Lower leg skin (tissue), 4 donors: ENCODE data around the gene RASGEF1B. TPM values are rescaled to one million over a fixed set of nuclear protein-coding genes. Genes with fewer than 3 reads are reported as not detected.

Experiments
- DNase-seq, 2 donors: peaks; one replicate each; pipeline ENCODE4 v3.0.0-alpha.2; 2019; ENCODE audit warnings: low spot score in 2 of 2
- H3K4me3 ChIP-seq: fragments of 200-600 bp; sonication (generic); 2 replicates; pipeline ENCODE4 v1.5.1; 2017; ENCODE audit warnings: mild to moderate bottlenecking, low read depth; ENCODE audit not compliant: poor library complexity, severe bottlenecking
- POLR2A ChIP-seq, 2 donors: fragments of 450-650 bp; IDR thresholded peaks; one replicate each; pipeline ENCODE4 v1.6.1; 2016 to 2017; ENCODE audit warnings: antibody characterized with exemption in 2 of 2, mild to moderate bottlenecking in 1 of 2, moderate library complexity in 1 of 2
- WGBS, 2 donors: methylation state at CpG; one replicate each; pipeline ENCODE4 v1.1.5; 2018; 5-methylcytosine and 5-hydroxymethylcytosine counted together
- intact Hi-C: fragments of 100-400 bp; cut with DNase I; formaldehyde crosslinking; loops from one replicate; pipeline ENCODE4 v1.15.0; 2023; ENCODE audit warnings: low total_unique reads
- total RNA-seq, 4 donors: library from RNA; depleted of rRNA; stranded (reverse); fragments of >200 nt; gene quantifications; one replicate each; pipeline ENCODE4 v1.1.0, GENCODE V29; 2016
- TF ChIP-seq, protein P1 (sequence below), 3 donors: fragments of 450-650 bp; IDR thresholded peaks; one replicate each; pipeline ENCODE4 v1.5.1; 2016; ENCODE audit warnings: antibody characterized with exemption in 3 of 3, mild to moderate bottlenecking in 3 of 3, moderate library complexity in 2 of 3

RASGEF1B gene
- total RNA-seq, 4 donors from 2014 or later: 53.7 to 58.2 (median 57.6) TPM

DNA sequence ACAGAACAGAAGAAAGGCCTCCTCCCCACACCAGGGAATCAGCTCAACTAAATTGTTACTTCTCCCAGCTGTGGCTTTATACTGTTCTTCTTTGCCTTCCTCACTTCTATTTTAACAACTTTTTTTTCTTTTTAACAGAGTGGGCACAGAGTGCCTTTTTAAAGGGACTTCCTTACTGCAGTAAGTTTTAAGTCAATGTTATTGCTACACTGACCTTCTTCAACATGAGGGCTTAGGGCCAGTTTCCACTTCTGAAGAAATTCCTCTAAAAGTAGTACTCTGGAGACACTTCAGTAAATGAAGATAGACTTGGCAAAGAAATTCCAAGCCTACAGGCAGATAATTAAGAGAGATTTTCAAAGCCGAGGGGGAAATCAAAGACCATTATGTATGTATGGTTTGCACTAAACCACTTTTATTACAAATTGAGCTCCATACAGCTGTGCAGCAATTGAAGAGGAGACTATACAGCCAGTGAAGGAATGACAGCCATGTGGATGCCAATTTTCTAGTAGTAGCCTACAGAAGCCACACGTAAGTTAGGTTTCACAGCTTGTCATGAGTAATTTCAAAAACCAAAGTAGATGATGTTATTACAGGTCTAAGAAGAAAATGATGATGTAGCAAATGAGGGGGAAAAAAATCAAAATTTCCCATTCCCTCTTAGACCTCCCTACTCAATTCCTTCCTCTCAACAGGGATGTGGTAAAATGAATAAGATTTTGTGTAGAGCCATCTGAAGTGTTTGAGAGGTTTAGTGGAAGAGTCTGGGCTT lies 36.9 kb upstream of the RASGEF1B start:
- intact Hi-C loops: no loop called here
- DNase-seq: no peak

DNA sequence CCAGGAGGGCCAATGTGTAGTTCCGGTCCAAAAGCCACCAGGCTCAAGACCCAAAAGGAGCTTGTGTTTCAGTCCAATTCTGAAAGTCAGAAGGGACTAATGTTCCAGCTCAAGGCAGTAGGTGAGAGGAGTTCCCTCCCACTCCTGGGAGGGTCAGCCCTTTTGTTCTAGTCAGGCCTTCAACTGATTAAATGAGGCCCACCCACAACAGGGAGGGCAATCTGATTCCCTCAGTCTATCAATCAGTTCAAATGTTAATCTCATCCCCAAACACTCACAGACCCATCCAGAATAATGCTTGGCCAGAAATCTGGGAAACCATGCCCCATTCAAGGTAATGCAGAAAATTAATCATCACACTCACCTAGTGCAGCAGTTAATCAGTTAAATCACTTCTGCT lies 35.8 kb upstream of the RASGEF1B start:
- intact Hi-C loops: no loop called here

More for the DNA sequence above, 36.9 kb upstream of the RASGEF1B start:
- H3K4me3 ChIP-seq: no peak overlapping the region
- 65 to 75% methylated on average over 2 of the region's 2 CpGs for WGBS, 2 donors
- TF ChIP-seq, protein P1, sequence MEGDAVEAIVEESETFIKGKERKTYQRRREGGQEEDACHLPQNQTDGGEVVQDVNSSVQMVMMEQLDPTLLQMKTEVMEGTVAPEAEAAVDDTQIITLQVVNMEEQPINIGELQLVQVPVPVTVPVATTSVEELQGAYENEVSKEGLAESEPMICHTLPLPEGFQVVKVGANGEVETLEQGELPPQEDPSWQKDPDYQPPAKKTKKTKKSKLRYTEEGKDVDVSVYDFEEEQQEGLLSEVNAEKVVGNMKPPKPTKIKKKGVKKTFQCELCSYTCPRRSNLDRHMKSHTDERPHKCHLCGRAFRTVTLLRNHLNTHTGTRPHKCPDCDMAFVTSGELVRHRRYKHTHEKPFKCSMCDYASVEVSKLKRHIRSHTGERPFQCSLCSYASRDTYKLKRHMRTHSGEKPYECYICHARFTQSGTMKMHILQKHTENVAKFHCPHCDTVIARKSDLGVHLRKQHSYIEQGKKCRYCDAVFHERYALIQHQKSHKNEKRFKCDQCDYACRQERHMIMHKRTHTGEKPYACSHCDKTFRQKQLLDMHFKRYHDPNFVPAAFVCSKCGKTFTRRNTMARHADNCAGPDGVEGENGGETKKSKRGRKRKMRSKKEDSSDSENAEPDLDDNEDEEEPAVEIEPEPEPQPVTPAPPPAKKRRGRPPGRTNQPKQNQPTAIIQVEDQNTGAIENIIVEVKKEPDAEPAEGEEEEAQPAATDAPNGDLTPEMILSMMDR (IDR thresholded peaks at IDR 0.05): no peak
- no peak for TF ChIP-seq POLR2A (IDR thresholded peaks at IDR 0.05)

DNA sequence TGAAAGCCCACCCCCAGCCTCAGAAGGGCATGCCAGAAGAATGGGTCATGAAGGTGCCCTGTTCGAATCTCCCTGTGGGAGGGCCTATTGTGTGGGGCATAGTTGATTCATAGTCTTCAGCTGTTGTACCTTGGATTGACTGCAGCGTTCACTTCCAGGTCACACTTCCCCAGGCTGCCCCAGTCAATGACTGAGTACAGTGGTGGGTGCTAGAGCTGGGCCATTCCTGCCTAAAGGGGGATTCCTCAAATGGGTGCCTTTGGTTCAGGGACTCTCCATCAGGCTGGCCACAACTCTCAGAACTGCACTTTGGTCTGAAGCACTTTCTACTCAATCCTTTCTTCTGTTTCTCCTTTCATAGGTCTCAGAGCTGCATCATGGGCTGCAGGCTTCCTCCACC lies 35.0 kb upstream of the RASGEF1B start:
- no peak for DNase-seq
- TF ChIP-seq POLR2A (IDR thresholded peaks at IDR 0.05): no peak
- TF ChIP-seq, protein P1 (IDR thresholded peaks at IDR 0.05): no peak
- intact Hi-C loops: no loop called here
- WGBS, 2 donors: 89 to 91% methylated on average over 2 of the region's 2 CpGs
- H3K4me3 ChIP-seq: no peak overlapping the region

More for the DNA sequence above, 35.8 kb upstream of the RASGEF1B start:
- no peak for DNase-seq
- WGBS, 2 donors: 36 to 38% methylated on average over 1 of the region's 1 CpG
- H3K4me3 ChIP-seq: no peak overlapping the region
- TF ChIP-seq POLR2A (IDR thresholded peaks at IDR 0.05): no peak
- TF ChIP-seq, protein P1 (IDR thresholded peaks at IDR 0.05): no peak

DNA sequence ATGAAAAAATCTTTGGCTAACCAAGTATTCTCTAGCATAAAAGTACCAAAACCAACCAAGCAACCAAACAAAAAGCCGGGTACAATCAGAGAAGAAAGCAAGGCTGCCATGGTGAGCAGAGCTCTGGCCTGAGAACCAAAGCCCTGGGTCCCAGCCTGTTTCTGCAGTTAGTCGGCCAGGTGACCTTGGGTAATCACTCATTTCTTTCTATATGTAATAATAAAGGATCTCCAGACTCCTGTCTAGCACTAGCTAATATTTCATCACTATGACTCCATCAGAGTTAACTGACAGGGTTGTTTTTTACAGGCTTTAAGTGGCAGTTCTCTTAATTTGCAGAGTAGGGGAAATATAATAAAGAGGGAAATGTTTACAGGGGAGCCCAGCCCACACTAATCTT lies 34.0 kb upstream of the RASGEF1B start:
- DNase-seq: no peak
- 77 to 83% methylated on average over 2 of the region's 2 CpGs for WGBS, 2 donors
- no peak overlapping the region for H3K4me3 ChIP-seq
- intact Hi-C loops: no loop called here
- no peak for TF ChIP-seq POLR2A (IDR thresholded peaks at IDR 0.05)
- TF ChIP-seq, protein P1 (IDR thresholded peaks at IDR 0.05): no peak

DNA sequence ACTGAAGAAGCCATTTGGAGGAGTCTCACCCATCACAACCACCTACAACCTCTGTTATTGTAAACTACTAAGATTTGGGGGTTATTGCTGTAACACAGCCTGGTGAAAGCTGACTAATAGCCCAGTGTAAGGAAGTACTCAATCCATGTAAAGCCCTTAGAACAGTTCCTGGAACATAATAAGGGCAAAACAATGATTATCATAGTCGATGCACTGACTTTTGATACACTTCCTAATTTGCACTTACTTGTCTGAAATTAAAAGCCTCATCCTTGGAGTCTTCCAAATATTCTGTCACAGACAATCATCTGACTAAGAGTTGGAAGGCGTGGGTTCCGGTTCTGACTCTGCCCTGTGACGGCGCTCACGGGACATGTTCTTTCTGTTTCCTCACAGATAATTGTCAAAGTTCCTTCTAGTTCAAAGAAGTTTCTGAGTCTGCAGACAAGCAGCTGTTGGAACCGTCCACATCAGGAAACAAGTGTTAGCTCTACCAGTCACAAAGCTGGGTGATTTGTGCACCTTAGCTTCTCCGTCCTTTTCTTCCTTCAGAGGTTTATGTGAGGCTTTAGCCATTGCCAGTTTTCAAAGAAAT lies 33.4 kb upstream of the RASGEF1B start:
- TF ChIP-seq POLR2A (IDR thresholded peaks at IDR 0.05): no peak
- TF ChIP-seq, protein P1 (IDR thresholded peaks at IDR 0.05): no peak
- WGBS, 2 donors: 50% methylated on average over 8 of the region's 8 CpGs
- peak; percentile 86 to 96 for DNase-seq
- H3K4me3 ChIP-seq: no peak overlapping the region
- intact Hi-C loops: no loop called here
